Endothelial cell of umbilical vein (primary cell): ENCODE results near the gene HHLA2. TPM values are rescaled to one million over a fixed set of nuclear protein-coding genes. Genes with fewer than 3 reads are reported as not detected.

Experiments used
- BruUV-seq: library from RNA; stranded (reverse); fragments of 400-500 nt; replicated peaks from 2 replicates; lab custom pipeline; 2021; lab: Mats Ljungman, UMichigan
- CTCF ChIA-PET: fragments of 300-600, 350-600 bp; sonication (Branson Sonifier 250); formaldehyde crosslinking; loops from one replicate; lab custom pipeline; 2021; ENCODE audit warnings: antibody characterized with exemption, inconsistent platforms; lab: Charles Lee
- POLR2A ChIA-PET: fragments of 300-600, 350-600 bp; sonication (Branson Sonifier 250); formaldehyde crosslinking; loops from one replicate; lab custom pipeline; 2021; ENCODE audit warnings: antibody characterized with exemption, inconsistent platforms; lab: Charles Lee
- DNase-seq: peaks from one replicate; pipeline ENCODE4 v3.0.0-alpha.2; 2011; ENCODE audit warnings: low read depth, low spot score
- FAIRE-seq: peaks from 2 replicates; lab custom pipeline; 2011; peaks lifted over from hg19 to GRCh38; lab: Jason Lieb, UNC
- H2AFZ ChIP-seq: 2 replicates; pipeline ENCODE4 v1.6.0; 2012; ENCODE audit warnings: low read depth, low read length, control low read depth, inconsistent platforms
- H3K27ac ChIP-seq: 2 replicates; pipeline ENCODE4 v1.5.1; 2011; ENCODE audit warnings: low read depth, mild to moderate bottlenecking, control low read depth, low read length, moderate library complexity; ENCODE audit not compliant: insufficient read depth
- H3K27me3 ChIP-seq, 2 experiments: 2 replicates each; pipeline versions ENCODE4 v1.6.0 to v1.6.1; 2011; ENCODE audit warnings: low read length in 2 of 2, mixed read lengths in 1 of 2; ENCODE audit not compliant: control insufficient read depth in 2 of 2, insufficient read depth in 2 of 2
- H3K36me3 ChIP-seq, 2 experiments: 2 replicates in 1 of 2; 3 replicates in 1 of 2; pipeline ENCODE4 v1.5.1; 2011; ENCODE audit warnings: low read length in 2 of 2, mild to moderate bottlenecking in 1 of 2, moderate library complexity in 1 of 2; ENCODE audit not compliant: control insufficient read depth in 2 of 2, insufficient read depth in 2 of 2; ENCODE audit errors: extremely low read depth in 1 of 2
- H3K4me1 ChIP-seq: 3 replicates; pipeline ENCODE4 v1.5.1; 2011; ENCODE audit warnings: mild to moderate bottlenecking, low read length; ENCODE audit not compliant: control insufficient read depth, insufficient read depth; ENCODE audit errors: extremely low read depth
- H3K4me2 ChIP-seq: 2 replicates; pipeline ENCODE4 v1.6.1; 2011; ENCODE audit warnings: low read length, control low read depth, mixed read lengths; ENCODE audit not compliant: insufficient read depth
- H3K4me3 ChIP-seq, 3 experiments: fragments of 200-600 bp in 1 of 3; sonication (generic), shearing (Covaris generic) in 1 of 3; replicated peaks in 1 of 3; 2 replicates each; pipeline ENCODE4 v1.5.1; 2011 to 2016; ENCODE audit warnings: control low read depth in 3 of 3, low read length in 3 of 3, mild to moderate bottlenecking in 2 of 3, inconsistent platforms in 1 of 3, low read depth in 1 of 3, moderate library complexity in 1 of 3; ENCODE audit not compliant: insufficient read depth in 1 of 3
- H3K79me2 ChIP-seq: 2 replicates; pipeline ENCODE4 v1.6.0; 2012; ENCODE audit warnings: low read length, inconsistent platforms; ENCODE audit not compliant: control insufficient read depth, insufficient read depth
- H3K9ac ChIP-seq: replicated peaks from 2 replicates; pipeline ENCODE3; 2011; ENCODE audit warnings: low read length, control low read depth; ENCODE audit not compliant: insufficient read depth; ENCODE audit errors: extremely low read depth
- H3K9me1 ChIP-seq: replicated peaks from 3 replicates; pipeline ENCODE4 v1.6.0; 2011; ENCODE audit warnings: mild to moderate bottlenecking, low read length; ENCODE audit not compliant: control insufficient read depth, insufficient read depth; ENCODE audit errors: extremely low read depth
- H3K9me3 ChIP-seq: replicated peaks from 2 replicates; pipeline ENCODE4 v1.5.1; 2012; ENCODE audit warnings: low read length, inconsistent platforms; ENCODE audit not compliant: control insufficient read depth, insufficient read depth
- H4K20me1 ChIP-seq: replicated peaks from 2 replicates; pipeline ENCODE3; 2011; ENCODE audit warnings: mild to moderate bottlenecking, low read length; ENCODE audit not compliant: control insufficient read depth, insufficient read depth; ENCODE audit errors: extremely low read depth
- CTCF ChIP-seq, 2 donors: IDR thresholded peaks; 1 replicate in 1 of 2; 2 replicates in 1 of 2; pipeline ENCODE4 v1.5.1; 2011; ENCODE audit warnings: low read length in 2 of 2, mild to moderate bottlenecking in 2 of 2, moderate library complexity in 2 of 2, control low read depth in 1 of 2, inconsistent platforms in 1 of 2, low read depth in 1 of 2; ENCODE audit not compliant: insufficient read depth in 1 of 2; ENCODE audit errors: extremely low read depth in 1 of 2
- EZH2 ChIP-seq: IDR thresholded peaks from 2 replicates; pipeline ENCODE4 v1.6.1; 2012; ENCODE audit warnings: borderline replicate concordance, low read depth, mild to moderate bottlenecking, moderate library complexity, low read length, inconsistent platforms; ENCODE audit not compliant: severe bottlenecking
- FOS ChIP-seq: IDR thresholded peaks from 2 replicates; pipeline ENCODE4 v1.6.1; 2011; ENCODE audit warnings: mild to moderate bottlenecking, low read length, moderate library complexity, borderline replicate concordance; ENCODE audit not compliant: insufficient read depth
- GATA2 ChIP-seq: IDR thresholded peaks from 2 replicates; pipeline ENCODE4 v1.7.0; 2011; ENCODE audit warnings: low read depth, mild to moderate bottlenecking, moderate library complexity, mixed read lengths, low read length; ENCODE audit not compliant: insufficient read length, insufficient read depth
- JUN ChIP-seq: IDR thresholded peaks from 2 replicates; pipeline ENCODE4 v1.6.1; 2011; ENCODE audit warnings: borderline replicate concordance, low read depth; ENCODE audit not compliant: insufficient read length, insufficient read depth
- MAX ChIP-seq: IDR thresholded peaks from 2 replicates; pipeline ENCODE4 v1.6.1; 2011; ENCODE audit not compliant: insufficient read depth, insufficient read length
- MYC ChIP-seq: IDR thresholded peaks from one replicate; pipeline ENCODE4 v1.6.1; 2011; ENCODE audit warnings: mild to moderate bottlenecking, low read depth, low read length
- POLR2A ChIP-seq: IDR thresholded peaks from 2 replicates; pipeline ENCODE4 v1.6.1; 2012; ENCODE audit warnings: low read depth, mild to moderate bottlenecking, control low read depth, low read length
- POLR2AphosphoS5 ChIP-seq: IDR thresholded peaks from 2 replicates; pipeline ENCODE4 v1.6.1; 2012; ENCODE audit warnings: low read depth, mild to moderate bottlenecking, control low read depth, low read length, moderate library complexity; ENCODE audit not compliant: insufficient read depth
- dilution Hi-C: fragments of 300-500 bp; cut with MboI; formaldehyde crosslinking; loops from one replicate; pipeline ENCODE4 v1.15.0; 2019; ENCODE audit warnings: low sequenced_read_pairs; ENCODE audit not compliant: extremely low pct_ligation_motif_present
- intact Hi-C: fragments of 100-400 bp; cut with micrococcal nuclease; formaldehyde crosslinking; loops from one replicate; pipeline ENCODE4 v1.10.0; 2022
- polyA plus RNA-seq, 4 experiments: library from polyadenylated mRNA; depleted of rRNA in 3 of 4; stranded (reverse) in 3 of 4; unstranded in 1 of 4; fragments of >200 nt; gene quantifications; 2 replicates each; pipeline versions ENCODE4 v1.2.1 to v1.2.3, GENCODE V29; 2011 to 2012; ENCODE audit warnings: missing spikeins in 1 of 4
- total RNA-seq: library from RNA; stranded (reverse); gene quantifications from 2 replicates; pipeline ENCODE4 v1.2.3, GENCODE V29; 2021

Gene HHLA2
- total and polyA plus RNA-seq, 2 donors (not counting 3 experiments of a cell fraction or from before 2014, with no cell fraction given): not detected

- CTCF ChIA-PET: no interaction called here
- no peak overlapping the region for H3K9ac ChIP-seq
- no peaks in the 10 kb centered on the region for H4K20me1 ChIP-seq
- TF ChIP-seq JUN (no peak), MYC (no peak), GATA2 (no peak)
- POLR2A ChIA-PET: no interaction called here
- dilution Hi-C loops: no loop called here
- intact Hi-C loops: no loop called here
- BruUV-seq: no TSS peak
- H3K36me3 ChIP-seq: no peaks in the 10 kb centered on the region
- DNase-seq (no peak), FAIRE-seq (no peak)
- no peaks in the 10 kb centered on the region for H3K9me1 ChIP-seq
- H3K4me1 ChIP-seq: no peaks in the 10 kb centered on the region
- no peak overlapping the region for H3K4me2 ChIP-seq
- H3K79me2 ChIP-seq: no peaks in the 10 kb centered on the region
- no peak overlapping the region for H2AFZ ChIP-seq
- H3K4me3 ChIP-seq: no peak overlapping the region
- peaks cover 2 to 7% of the 10 kb centered on the region in 2 experiments for H3K27me3 ChIP-seq
- no peaks in the 10 kb centered on the region for H3K9me3 ChIP-seq
- no peak overlapping the region for H3K27ac ChIP-seq
Measured at GRCh38 chr3:108305484-108306172, 9.3 kb downstream of the HHLA2 start.

- H2AFZ ChIP-seq: no peak overlapping the region
- no peaks in the 10 kb centered on the region for H3K4me1 ChIP-seq
- no peak for DNase-seq
- intact Hi-C loops (no loop called here), dilution Hi-C loops (no loop called here)
- ChIA-PET CTCF (no interaction called here), POLR2A (no interaction called here)
- H3K79me2 ChIP-seq: no peaks in the 10 kb centered on the region
- H3K27ac ChIP-seq: no peak overlapping the region
- H3K9ac ChIP-seq: no peak overlapping the region
- no peaks in the 10 kb centered on the region for H4K20me1 ChIP-seq
- no peak for FAIRE-seq
- no peaks in the 10 kb centered on the region for H3K9me1 ChIP-seq
- H3K36me3 ChIP-seq: no peaks in the 10 kb centered on the region
- peaks cover 0 to 5% of the 10 kb centered on the region in 2 experiments for H3K27me3 ChIP-seq
- H3K9me3 ChIP-seq: no peaks in the 10 kb centered on the region
- BruUV-seq: no TSS peak
- no peak overlapping the region for H3K4me2 ChIP-seq
- TF ChIP-seq POLR2A (no peak), FOS (no peak), JUN (no peak), CTCF (IDR thresholded peaks at IDR 0.05; ENCODE audit: extremely low read depth in 1 of 2, insufficient read depth in 1 of 2, low read depth in 1 of 2, low read length in 2 of 2) (no peak), MYC (no peak), MAX (no peak), POLR2AphosphoS5 (no peak), GATA2 (no peak), EZH2 (no peak)
- no peak overlapping the region for H3K4me3 ChIP-seq
Measured at GRCh38 chr3:108311797-108312196, 15.4 kb downstream of the HHLA2 start.
